IMR-90 (cell line): ENCODE data around the gene MISP3. TPM values are rescaled to one million over a fixed set of nuclear protein-coding genes. Genes with fewer than 3 reads are reported as not detected.
"Not testable (repeated sequence)": the region's sequence is repeated elsewhere in the genome, so short reads cannot be mapped to it uniquely, and the experiment has no call there.

Source experiments
- ATAC-seq: fragments of 200-7000 bp; cut with Tn5 transposase; 2 replicates; pipeline ENCODE4 v1.9.1; 2020; ENCODE audit warnings: low read depth, mild to moderate bottlenecking, moderate library complexity
- BruUV-seq: library from RNA; stranded (reverse); fragments of 400-500 nt; replicated peaks from 2 replicates; lab custom pipeline; 2021; lab: Mats Ljungman, UMichigan
- CTCF ChIA-PET: fragments of 300-600 bp; formaldehyde crosslinking; extraction: SDS; loops from one replicate; lab custom pipeline; 2021; ENCODE audit warnings: antibody characterized with exemption; lab: Yijun Ruan, JAX
- POLR2A ChIA-PET: fragments of 300-600 bp; sonication (Branson Sonifier 250); formaldehyde crosslinking; loops from one replicate; lab custom pipeline; 2022; ENCODE audit warnings: antibody characterized with exemption; ENCODE audit not compliant: unreplicated experiment; lab: Charles Lee
- DNase-seq: peaks from one replicate; pipeline ENCODE4 v3.0.0; 2013
- H2AFZ ChIP-seq: replicated peaks from 2 replicates; pipeline ENCODE3; 2013; ENCODE audit warnings: low read length, mild to moderate bottlenecking; ENCODE audit not compliant: poor library complexity
- H2AK5ac ChIP-seq: 2 replicates; pipeline ENCODE4 v1.6.1; 2013; ENCODE audit warnings: low read depth, low read length, inconsistent platforms
- H2AK9ac ChIP-seq: replicated peaks from 2 replicates; pipeline ENCODE3; 2013; ENCODE audit warnings: mild to moderate bottlenecking, low read depth, low read length, moderate library complexity; ENCODE audit not compliant: poor library complexity
- H2BK120ac ChIP-seq: 2 replicates; pipeline ENCODE4 v1.6.1; 2013; ENCODE audit warnings: low read depth, low read length, inconsistent platforms
- H2BK15ac ChIP-seq: 3 replicates; pipeline ENCODE4 v1.6.1; 2013; ENCODE audit warnings: low read depth, low read length, inconsistent platforms
- H2BK20ac ChIP-seq: 2 replicates; pipeline ENCODE4 v1.6.1; 2013; ENCODE audit warnings: low read depth, mild to moderate bottlenecking, inconsistent platforms, low read length, moderate library complexity
- H2BK5ac ChIP-seq: 2 replicates; pipeline ENCODE4 v1.6.1; 2013; ENCODE audit warnings: mild to moderate bottlenecking, low read depth, low read length, inconsistent platforms; ENCODE audit not compliant: poor library complexity, severe bottlenecking
- H3K14ac ChIP-seq: replicated peaks from 2 replicates; pipeline ENCODE4 v1.6.1; 2013; ENCODE audit warnings: low read depth, low read length, inconsistent platforms
- H3K18ac ChIP-seq: 2 replicates; pipeline ENCODE4 v1.6.1; 2013; ENCODE audit warnings: low read depth, low read length, control low read depth
- H3K23ac ChIP-seq: 2 replicates; pipeline ENCODE4 v1.6.1; 2013; ENCODE audit warnings: low read depth, low read length, inconsistent platforms
- H3K27ac ChIP-seq: 2 replicates; pipeline ENCODE4 v1.5.1; 2013; ENCODE audit warnings: mild to moderate bottlenecking, control low read depth, low read length; ENCODE audit not compliant: insufficient read depth
- H3K27me3 ChIP-seq: 2 replicates; pipeline ENCODE4 v1.6.1; 2013; ENCODE audit warnings: low read length; ENCODE audit not compliant: control insufficient read depth, insufficient read depth
- H3K36me3 ChIP-seq: 2 replicates; pipeline ENCODE4 v1.6.1; 2013; ENCODE audit warnings: low read length, mixed read lengths; ENCODE audit not compliant: control insufficient read depth, insufficient read depth
- H3K4ac ChIP-seq: 2 replicates; pipeline ENCODE4 v1.6.1; 2013; ENCODE audit warnings: low read depth, low read length, inconsistent platforms
- H3K4me1 ChIP-seq: 2 replicates; pipeline ENCODE4 v1.6.1; 2013; ENCODE audit warnings: low read length, mixed read lengths; ENCODE audit not compliant: control insufficient read depth, insufficient read depth
- H3K4me2 ChIP-seq: 2 replicates; pipeline ENCODE4 v1.6.1; 2013; ENCODE audit warnings: low read depth, mild to moderate bottlenecking, control low read depth, low read length, moderate library complexity
- H3K4me3 ChIP-seq: 2 replicates; pipeline ENCODE4 v1.5.1; 2013; ENCODE audit warnings: low read depth, mild to moderate bottlenecking, control low read depth, low read length, moderate library complexity; ENCODE audit not compliant: insufficient read depth
- H3K56ac ChIP-seq: 2 replicates; pipeline ENCODE4 v1.6.1; 2013; ENCODE audit warnings: low read length, inconsistent platforms; ENCODE audit not compliant: insufficient read depth; ENCODE audit errors: extremely low read depth
- H3K79me1 ChIP-seq, 2 experiments: 2 replicates each; pipeline ENCODE4 v1.6.1; 2013; ENCODE audit warnings: low read length in 2 of 2, inconsistent platforms in 1 of 2, low read depth in 1 of 2
- H3K9ac ChIP-seq: 2 replicates; pipeline ENCODE4 v1.6.1; 2013; ENCODE audit warnings: low read depth, low read length, control low read depth
- H3K9me1 ChIP-seq: 2 replicates; pipeline ENCODE4 v1.6.1; 2013; ENCODE audit warnings: low read length, inconsistent platforms; ENCODE audit not compliant: insufficient read depth
- H3K9me3 ChIP-seq: 2 replicates; pipeline ENCODE4 v1.6.1; 2013; ENCODE audit warnings: low read length; ENCODE audit not compliant: control insufficient read depth, insufficient read depth
- H4K20me1 ChIP-seq: 2 replicates; pipeline ENCODE4 v1.6.1; 2013; ENCODE audit warnings: low read length, inconsistent platforms; ENCODE audit not compliant: insufficient read depth
- H4K5ac ChIP-seq: 2 replicates; pipeline ENCODE4 v1.6.1; 2013; ENCODE audit warnings: mild to moderate bottlenecking, low read depth, low read length, control low read depth
- H4K8ac ChIP-seq, 2 experiments: 2 replicates each; pipeline ENCODE4 v1.6.1; 2013; ENCODE audit warnings: low read depth in 2 of 2, low read length in 2 of 2, control low read depth in 1 of 2, inconsistent platforms in 1 of 2
- H4K91ac ChIP-seq: 2 replicates; pipeline ENCODE4 v1.6.1; 2013; ENCODE audit warnings: low read depth, low read length, inconsistent platforms; ENCODE audit not compliant: insufficient read depth
- WGBS, 2 experiments: methylation state at CpG; one replicate each; pipeline versions ENCODE4 v1.1.5 to v1.1.7; 2013; ENCODE audit warnings: missing lambda C conversion rate in 2 of 2; ENCODE audit not compliant: insufficient read length in 1 of 2; ENCODE audit errors: extremely low coverage in 2 of 2; 5-methylcytosine and 5-hydroxymethylcytosine counted together
- dilution Hi-C: fragments of 300-500 bp; cut with HindIII; formaldehyde crosslinking; loops from one replicate; pipeline ENCODE4 v1.14.3; 2018; ENCODE audit warnings: low sequenced_read_pairs; ENCODE audit not compliant: unreplicated experiment
- in situ Hi-C: fragments of 300-500 bp; cut with MboI; formaldehyde crosslinking; loops from 3 replicates; pipeline ENCODE4 v1.14.3; 2019; ENCODE audit warnings: low sequenced_read_pairs, inconsistent platforms, mixed read lengths
- intact Hi-C: fragments of 100-400 bp; cut with micrococcal nuclease; formaldehyde crosslinking; loops from 2 replicates; pipeline ENCODE4 v1.10.0; 2022
- polyA plus RNA-seq, 3 experiments: library from polyadenylated mRNA; depleted of rRNA; stranded (reverse); fragments of >200 nt; gene quantifications; 2 replicates each; pipeline ENCODE4 v1.2.3, GENCODE V29; 2012; ENCODE audit warnings: low replicate concordance in 1 of 3
- total RNA-seq: library from RNA; depleted of rRNA; stranded (reverse); fragments of >200 nt; gene quantifications from 2 replicates; pipeline ENCODE4 v1.2.3, GENCODE V29; 2012

Gene MISP3
- total and polyA plus RNA-seq, 2 of the 4 experiments (the other 2 are of a cell fraction), result under 0.01 to 0.68 TPM

DNA sequence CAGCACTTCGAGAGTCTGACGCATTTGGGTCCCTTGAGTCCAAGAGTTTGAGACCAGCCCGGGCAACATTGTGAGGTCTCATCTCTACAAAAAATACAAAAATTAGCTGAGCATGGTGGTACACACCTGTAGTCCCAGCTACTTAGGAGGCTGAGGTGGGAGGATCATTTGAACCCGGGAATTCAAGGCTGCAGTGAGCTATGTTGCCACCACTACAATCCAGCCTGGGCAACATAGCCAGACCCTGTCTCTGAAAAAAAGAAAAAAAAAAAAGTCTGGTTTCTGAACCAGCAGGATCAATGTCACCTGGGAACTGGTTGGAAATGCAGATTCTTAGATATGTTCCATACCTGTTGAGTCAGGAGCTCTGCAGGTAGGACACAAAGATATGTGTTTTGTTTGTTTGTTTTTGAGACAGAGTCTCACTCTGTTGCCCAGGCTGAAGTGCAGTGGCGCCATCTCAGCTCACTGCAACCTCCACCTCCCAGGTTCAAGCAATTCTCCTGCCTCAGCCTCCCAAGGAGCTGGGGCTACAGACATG lies 45.9 kb upstream of the MISP3 start:
- H3K27me3 ChIP-seq, result peaks cover 30% of the 10 kb centered on the region
- H3K4me2 ChIP-seq, H4K91ac ChIP-seq, H3K79me1 ChIP-seq, H2BK15ac ChIP-seq, intact Hi-C loops, H4K8ac ChIP-seq, H3K27ac ChIP-seq, H4K5ac ChIP-seq, dilution Hi-C loops, H2BK20ac ChIP-seq, H3K14ac ChIP-seq, ATAC-seq, H3K9me3 ChIP-seq, H2AFZ ChIP-seq, H4K20me1 ChIP-seq, H3K4me1 ChIP-seq, H2BK5ac ChIP-seq, H3K18ac ChIP-seq, H3K4me3 ChIP-seq, H3K56ac ChIP-seq, H2AK9ac ChIP-seq, BruUV-seq, H2AK5ac ChIP-seq, CTCF ChIA-PET, H3K23ac ChIP-seq, in situ Hi-C loops, H3K4ac ChIP-seq, H3K9ac ChIP-seq, DNase-seq, H3K9me1 ChIP-seq, POLR2A ChIA-PET, H2BK120ac ChIP-seq, H3K36me3 ChIP-seq: not testable (repeated sequence)
- WGBS, 2 experiments, result no CpG with 5 or more reads among the region's 5 CpGs
